SW 1271 (cell line): ENCODE data around the gene GNAL.
"Not testable (repeated sequence)": the region's sequence is repeated elsewhere in the genome, so short reads cannot be mapped to it uniquely, and the experiment has no call there.

Source experiments
- DNase-seq, 2 experiments: peaks; one replicate each; lab custom pipeline; 2025; lab: John Stamatoyannopoulos, UW

Gene GNAL

GRCh38 chr18:11849841-11850634, 161.0 kb downstream of the GNAL start:
- DNase-seq: peak; percentile 44 to 68

- peak in 1 of 2 experiments; percentile 46 for DNase-seq
Observed at GRCh38 chr18:11850821-11851145, 161.7 kb downstream of the GNAL start.

- peak; percentile 72 to 85 for DNase-seq
Observed at GRCh38 chr18:11851146-11851805, 162.2 kb downstream of the GNAL start, which contains the start of gene CHMP1B. TSS of gene CHMP1B (plus strand) at chr18:11851413. CDS start at chr18:11851512, 99 bp downstream.

GRCh38 chr18:11851806-11852337, 162.8 kb downstream of the GNAL start:
- DNase-seq: no peak

- DNase-seq: not testable (repeated sequence)
Observed at GRCh38 chr18:11854554-11854953, 165.5 kb downstream of the GNAL start.

- peak; percentile 78 to 87 for DNase-seq
Observed at GRCh38 chr18:11857177-11857887, 168.3 kb downstream of the GNAL start.

- DNase-seq: no peak
Observed at GRCh38 chr18:11859282-11859830, 170.3 kb downstream of the GNAL start.

GRCh38 chr18:11859903-11860407, 170.9 kb downstream of the GNAL start:
- peak; percentile 62 to 78 for DNase-seq

- DNase-seq: no peak
Observed at GRCh38 chr18:11860594-11861450, 171.8 kb downstream of the GNAL start.

GRCh38 chr18:11861583-11862288, 172.7 kb downstream of the GNAL start:
- no peak for DNase-seq

- no peak for DNase-seq
Observed at GRCh38 chr18:11862468-11863137, 173.5 kb downstream of the GNAL start.

GRCh38 chr18:11864471-11864870, 175.4 kb downstream of the GNAL start:
- DNase-seq: no peak

GRCh38 chr18:11865071-11865470, 176.0 kb downstream of the GNAL start:
- DNase-seq: no peak

GRCh38 chr18:11866329-11866728, 177.3 kb downstream of the GNAL start:
- no peak for DNase-seq

- DNase-seq: no peak
Observed at GRCh38 chr18:11866764-11867163, 177.7 kb downstream of the GNAL start.

- no peak for DNase-seq
Observed at GRCh38 chr18:11868230-11868629, 179.2 kb downstream of the GNAL start.

GRCh38 chr18:11871501-11871900, 182.4 kb downstream of the GNAL start:
- DNase-seq: no peak

GRCh38 chr18:11872479-11873136, 183.5 kb downstream of the GNAL start:
- peak in 1 of 2 experiments; percentile 35 for DNase-seq

- no peak for DNase-seq
Observed at GRCh38 chr18:11873670-11874340, 184.7 kb downstream of the GNAL start.
